HTERT RPE-1 (cell line): ENCODE results near the gene TXNRD2.
"Not testable (repeated sequence)": the region's sequence is repeated elsewhere in the genome, so short reads cannot be mapped to it uniquely, and the experiment has no call there.

Experiments used
- in situ Hi-C: fragments of 300-500 bp; cut with MboI; formaldehyde crosslinking; loops from 4 replicates; pipeline ENCODE4 v1.14.3; 2020; ENCODE audit warnings: low sequenced_read_pairs

TXNRD2 gene

GRCh38 chr22:19955241-19956128, 13.9 kb upstream of the TXNRD2 start:
- in situ Hi-C loops, result no loop called here

- in situ Hi-C loops, result no loop called here
Measured at GRCh38 chr22:19951346-19951745, 9.7 kb upstream of the TXNRD2 start.

- in situ Hi-C loops, result no loop called here
Measured at GRCh38 chr22:19948057-19948760, 6.6 kb upstream of the TXNRD2 start.

GRCh38 chr22:19943082-19944026, 1.7 kb upstream of the TXNRD2 start:
- in situ Hi-C loops, result no loop called here

- in situ Hi-C loops, result no loop called here
Measured at GRCh38 chr22:19942157-19943081, 801 bp upstream of the TXNRD2 start.

GRCh38 chr22:19940536-19941364, 868 bp downstream of the TXNRD2 start:
- in situ Hi-C loops, result no loop called here

GRCh38 chr22:19937616-19938473, 3.8 kb downstream of the TXNRD2 start:
- in situ Hi-C loops, result no loop called here

GRCh38 chr22:19936513-19936912, 5.1 kb downstream of the TXNRD2 start:
- in situ Hi-C loops, result no loop called here

GRCh38 chr22:19935123-19935718, 6.4 kb downstream of the TXNRD2 start:
- in situ Hi-C loops, result not testable (repeated sequence)

- in situ Hi-C loops, result no loop called here
Measured at GRCh38 chr22:19933341-19934241, 8.0 kb downstream of the TXNRD2 start.

- in situ Hi-C loops, result no loop called here
Measured at GRCh38 chr22:19932367-19933206, 9.0 kb downstream of the TXNRD2 start.

GRCh38 chr22:19931514-19931913, 10.1 kb downstream of the TXNRD2 start:
- in situ Hi-C loops, result no loop called here

GRCh38 chr22:19930551-19931486, 10.8 kb downstream of the TXNRD2 start:
- in situ Hi-C loops, result no loop called here

- in situ Hi-C loops, result no loop called here
Measured at GRCh38 chr22:19929586-19930550, 11.8 kb downstream of the TXNRD2 start.
